Osteocyte (in vitro differentiated cells): ENCODE data around the gene DNAH7. TPM values are rescaled to one million over a fixed set of nuclear protein-coding genes. Genes with fewer than 3 reads are reported as not detected.

Experiments used
- total RNA-seq: library from RNA; stranded (reverse); gene quantifications from 2 replicates; pipeline ENCODE4 v1.2.1, GENCODE V29; 2021

DNAH7 gene
- total RNA-seq, 1 donor from 2014 or later: 0.43 TPM

Other genes starting within 250 kb of the DNAH7 start
- gene STK17B, start 102.7 kb upstream of the DNAH7 start, total RNA-seq: 77.5 and 89.3 TPM in 2 replicates